ENCODE results near the gene PKP2. TPM values are rescaled to one million over a fixed set of nuclear protein-coding genes. Genes with fewer than 3 reads are reported as not detected.

PKP2 gene
- total and polyA plus RNA-seq, 2 of the 13 experiments (the other 11 are each of a cell fraction or from before 2014, with no cell fraction given) = 15.1 to 25.3 TPM

- DNase-seq (ENCODE audit: low spot score) = no peak
- no peak for FAIRE-seq
- Histone ChIP-seq H3K9me3 (ENCODE audit: low read length) (no peaks in the 10 kb centered on the region), H3K4me3 (replicated peaks in 1 of 3; ENCODE audit: insufficient read depth in 1 of 3, low read depth in 2 of 3, low read length in 3 of 3) (no peak overlapping the region), H2AFZ (ENCODE audit: low read length) (no peak overlapping the region), H4K20me1 (ENCODE audit: insufficient read depth, low read length) (no peaks in the 10 kb centered on the region), H3K4me2 (ENCODE audit: low read depth, low read length) (no peak overlapping the region), H3K27ac (ENCODE audit: extremely low read length, insufficient read depth, low read length) (no peak overlapping the region), H3K9ac (ENCODE audit: insufficient read depth, low read depth, low read length) (no peak overlapping the region), H3K36me3 (replicated peaks in 1 of 2; ENCODE audit: control insufficient read depth in 1 of 2, insufficient read depth in 2 of 2, low read length in 2 of 2) (no peaks in the 10 kb centered on the region), H3K4me1 (ENCODE audit: insufficient read depth, low read length) (no peaks in the 10 kb centered on the region), H3K27me3 (ENCODE audit: control insufficient read depth in 1 of 2, insufficient read depth in 2 of 2, low read length in 2 of 2) (no peaks in the 10 kb centered on the region; a peak in 1 of 5 replicates), H3K79me2 (ENCODE audit: insufficient read depth, low read length) (no peaks in the 10 kb centered on the region)
- no TSS peak for BruUV-seq (replicated peaks)
- no peak for ATAC-seq
- in situ Hi-C loops (cut with HindIII; ENCODE audit: extremely low pct_ligation_motif_present, low pct_unique_long_range_greater_than_20kb) = loop anchor here (25.0 kb wide), 2 partner anchors 1086 to 1286 kb away; partner anchors contain the start of gene ALG10
- ChIA-PET CTCF (ENCODE audit: low intra/inter-chr PET ratio, low total read pairs) (no interaction called here), POLR2A (no interaction called here)
- WGBS (ENCODE audit: low lambda C conversion rate) = 4% methylated on average over 1 of the region's 1 CpG
- TF ChIP-seq, protein P1, sequence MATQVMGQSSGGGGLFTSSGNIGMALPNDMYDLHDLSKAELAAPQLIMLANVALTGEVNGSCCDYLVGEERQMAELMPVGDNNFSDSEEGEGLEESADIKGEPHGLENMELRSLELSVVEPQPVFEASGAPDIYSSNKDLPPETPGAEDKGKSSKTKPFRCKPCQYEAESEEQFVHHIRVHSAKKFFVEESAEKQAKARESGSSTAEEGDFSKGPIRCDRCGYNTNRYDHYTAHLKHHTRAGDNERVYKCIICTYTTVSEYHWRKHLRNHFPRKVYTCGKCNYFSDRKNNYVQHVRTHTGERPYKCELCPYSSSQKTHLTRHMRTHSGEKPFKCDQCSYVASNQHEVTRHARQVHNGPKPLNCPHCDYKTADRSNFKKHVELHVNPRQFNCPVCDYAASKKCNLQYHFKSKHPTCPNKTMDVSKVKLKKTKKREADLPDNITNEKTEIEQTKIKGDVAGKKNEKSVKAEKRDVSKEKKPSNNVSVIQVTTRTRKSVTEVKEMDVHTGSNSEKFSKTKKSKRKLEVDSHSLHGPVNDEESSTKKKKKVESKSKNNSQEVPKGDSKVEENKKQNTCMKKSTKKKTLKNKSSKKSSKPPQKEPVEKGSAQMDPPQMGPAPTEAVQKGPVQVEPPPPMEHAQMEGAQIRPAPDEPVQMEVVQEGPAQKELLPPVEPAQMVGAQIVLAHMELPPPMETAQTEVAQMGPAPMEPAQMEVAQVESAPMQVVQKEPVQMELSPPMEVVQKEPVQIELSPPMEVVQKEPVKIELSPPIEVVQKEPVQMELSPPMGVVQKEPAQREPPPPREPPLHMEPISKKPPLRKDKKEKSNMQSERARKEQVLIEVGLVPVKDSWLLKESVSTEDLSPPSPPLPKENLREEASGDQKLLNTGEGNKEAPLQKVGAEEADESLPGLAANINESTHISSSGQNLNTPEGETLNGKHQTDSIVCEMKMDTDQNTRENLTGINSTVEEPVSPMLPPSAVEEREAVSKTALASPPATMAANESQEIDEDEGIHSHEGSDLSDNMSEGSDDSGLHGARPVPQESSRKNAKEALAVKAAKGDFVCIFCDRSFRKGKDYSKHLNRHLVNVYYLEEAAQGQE (IDR thresholded peaks at IDR 0.05; ENCODE audit: borderline replicate concordance in 1 of 2, low read depth in 1 of 2, low read length in 2 of 2) = no peak
- TF ChIP-seq ATF1 (CRISPR knock-in tag; IDR thresholded peaks at IDR 0.05) (no peak), GFI1 (CRISPR knock-in tag; IDR thresholded peaks at IDR 0.05; ENCODE audit: borderline replicate concordance) (no peak), HOXA7 (CRISPR knock-in tag; IDR thresholded peaks at IDR 0.05) (no peak), ZNF660 (CRISPR knock-in tag; IDR thresholded peaks at IDR 0.05; ENCODE audit: borderline replicate concordance, low read depth) (no peak), ZNF337 (CRISPR knock-in tag; IDR thresholded peaks at IDR 0.05; ENCODE audit: borderline replicate concordance, low read depth) (no peak), HMG20A (CRISPR knock-in tag; IDR thresholded peaks at IDR 0.05; ENCODE audit: borderline replicate concordance) (no peak), REPIN1 (CRISPR knock-in tag; IDR thresholded peaks at IDR 0.05; ENCODE audit: borderline replicate concordance, low read depth) (no peak), KDM2A (CRISPR knock-in tag; IDR thresholded peaks at IDR 0.05; ENCODE audit: borderline replicate concordance, low read depth) (no peak), SNAPC2 (CRISPR knock-in tag; IDR thresholded peaks at IDR 0.05) (no peak), NFYC (CRISPR knock-in tag; IDR thresholded peaks at IDR 0.05) (no peak), ZFP90 (CRISPR knock-in tag; IDR thresholded peaks at IDR 0.05; ENCODE audit: borderline replicate concordance) (no peak), PRDM15 (CRISPR knock-in tag; IDR thresholded peaks at IDR 0.05) (no peak), XRCC5 (optimal IDR thresholded peaks at IDR 0.05; ENCODE audit: low read length) (no peak), ZNF615 (CRISPR knock-in tag; IDR thresholded peaks at IDR 0.05; ENCODE audit: borderline replicate concordance) (no peak), ZSCAN22 (CRISPR knock-in tag; IDR thresholded peaks at IDR 0.05) (no peak), KLF15 (CRISPR knock-in tag; IDR thresholded peaks at IDR 0.05; ENCODE audit: borderline replicate concordance) (no peak)
- intact Hi-C loops (cut with micrococcal nuclease; ENCODE audit: unreplicated experiment) = no loop called here
Observed at GRCh38 chr12:32926356-32926755, 29.8 kb upstream of the PKP2 start.
